HG03575 (cell line): ENCODE results near the gene LIMS4.
"Not testable (repeated sequence)": the region's sequence is repeated elsewhere in the genome, so short reads cannot be mapped to it uniquely, and the experiment has no call there.

Experiments
- ATAC-seq: cut with Tn5 transposase; IDR thresholded peaks from one replicate; pipeline ENCODE4 v1.9.1; 2021; ENCODE audit not compliant: unreplicated experiment, insufficient number of reproducible peaks, low FRiP score; ENCODE audit errors: extremely low read depth

Gene LIMS4

GRCh38 chr2:110399378-110399777, 73.2 kb downstream of the LIMS4 start:
- ATAC-seq: not testable (repeated sequence)

GRCh38 chr2:110395990-110396389, 76.6 kb downstream of the LIMS4 start:
- ATAC-seq: not testable (repeated sequence)
